ENCODE measurements around the gene SLC25A34. TPM values are rescaled to one million over a fixed set of nuclear protein-coding genes. Genes with fewer than 3 reads are reported as not detected.

The SLC25A34 gene
- total and polyA plus RNA-seq, 2 of the 13 experiments (the other 11 are each of a cell fraction or from before 2014, with no cell fraction given), result 0.13 to 0.18 TPM

DNA sequence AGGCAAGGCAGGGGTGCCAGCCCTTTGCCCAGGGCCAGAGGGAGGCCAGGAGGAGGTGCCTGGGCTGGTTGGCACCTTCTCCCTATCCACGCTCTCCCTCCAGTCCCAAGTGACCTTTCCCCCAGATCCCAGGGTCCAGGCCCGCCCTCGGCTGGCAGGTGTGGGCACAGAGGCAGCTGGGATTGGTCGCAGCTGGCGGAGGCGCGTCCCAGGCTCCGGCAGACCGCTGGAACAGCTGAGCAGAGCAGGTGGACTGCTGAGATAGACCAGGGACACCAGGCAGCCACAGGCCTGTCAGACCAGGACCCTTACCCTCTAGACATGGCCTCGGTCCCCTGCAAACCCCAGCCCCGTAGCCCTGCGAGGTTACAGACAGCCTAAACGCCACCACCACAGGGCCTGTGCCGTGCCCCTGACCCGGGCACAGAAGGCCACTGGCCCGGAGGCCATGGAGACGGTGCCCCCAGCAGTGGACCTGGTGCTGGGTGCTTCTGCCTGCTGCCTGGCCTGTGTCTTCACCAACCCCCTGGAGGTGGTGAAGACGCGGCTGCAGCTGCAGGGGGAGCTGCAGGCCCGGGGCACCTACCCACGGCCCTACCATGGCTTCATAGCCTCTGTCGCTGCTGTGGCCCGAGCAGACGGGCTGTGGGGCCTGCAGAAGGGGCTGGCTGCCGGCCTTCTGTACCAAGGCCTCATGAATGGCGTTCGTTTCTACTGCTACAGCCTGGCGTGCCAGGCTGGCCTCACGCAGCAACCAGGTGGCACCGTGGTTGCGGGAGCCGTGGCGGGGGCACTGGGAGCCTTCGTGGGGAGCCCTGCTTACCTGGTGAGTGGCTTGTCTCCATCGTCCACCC is at the start of gene SLC25A34 (continued):
- peak; percentile 44; the same call in 1 of the 2 replicates for TF ChIP-seq KDM2A (CRISPR knock-in tag; IDR thresholded peaks at IDR 0.05; ENCODE audit: borderline replicate concordance, low read depth)
- no peak for TF ChIP-seq CHD4 (IDR thresholded peaks at IDR 0.05; ENCODE audit: borderline replicate concordance, low read length)
- TF ChIP-seq, protein P1, sequence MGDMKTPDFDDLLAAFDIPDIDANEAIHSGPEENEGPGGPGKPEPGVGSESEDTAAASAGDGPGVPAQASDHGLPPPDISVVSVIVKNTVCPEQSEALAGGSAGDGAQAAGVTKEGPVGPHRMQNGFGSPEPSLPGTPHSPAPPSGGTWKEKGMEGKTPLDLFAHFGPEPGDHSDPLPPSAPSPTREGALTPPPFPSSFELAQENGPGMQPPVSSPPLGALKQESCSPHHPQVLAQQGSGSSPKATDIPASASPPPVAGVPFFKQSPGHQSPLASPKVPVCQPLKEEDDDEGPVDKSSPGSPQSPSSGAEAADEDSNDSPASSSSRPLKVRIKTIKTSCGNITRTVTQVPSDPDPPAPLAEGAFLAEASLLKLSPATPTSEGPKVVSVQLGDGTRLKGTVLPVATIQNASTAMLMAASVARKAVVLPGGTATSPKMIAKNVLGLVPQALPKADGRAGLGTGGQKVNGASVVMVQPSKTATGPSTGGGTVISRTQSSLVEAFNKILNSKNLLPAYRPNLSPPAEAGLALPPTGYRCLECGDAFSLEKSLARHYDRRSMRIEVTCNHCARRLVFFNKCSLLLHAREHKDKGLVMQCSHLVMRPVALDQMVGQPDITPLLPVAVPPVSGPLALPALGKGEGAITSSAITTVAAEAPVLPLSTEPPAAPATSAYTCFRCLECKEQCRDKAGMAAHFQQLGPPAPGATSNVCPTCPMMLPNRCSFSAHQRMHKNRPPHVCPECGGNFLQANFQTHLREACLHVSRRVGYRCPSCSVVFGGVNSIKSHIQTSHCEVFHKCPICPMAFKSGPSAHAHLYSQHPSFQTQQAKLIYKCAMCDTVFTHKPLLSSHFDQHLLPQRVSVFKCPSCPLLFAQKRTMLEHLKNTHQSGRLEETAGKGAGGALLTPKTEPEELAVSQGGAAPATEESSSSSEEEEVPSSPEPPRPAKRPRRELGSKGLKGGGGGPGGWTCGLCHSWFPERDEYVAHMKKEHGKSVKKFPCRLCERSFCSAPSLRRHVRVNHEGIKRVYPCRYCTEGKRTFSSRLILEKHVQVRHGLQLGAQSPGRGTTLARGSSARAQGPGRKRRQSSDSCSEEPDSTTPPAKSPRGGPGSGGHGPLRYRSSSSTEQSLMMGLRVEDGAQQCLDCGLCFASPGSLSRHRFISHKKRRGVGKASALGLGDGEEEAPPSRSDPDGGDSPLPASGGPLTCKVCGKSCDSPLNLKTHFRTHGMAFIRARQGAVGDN (CRISPR knock-in tag; IDR thresholded peaks at IDR 0.05), result peak; percentile 59
- TF ChIP-seq ZNF550 (CRISPR knock-in tag; IDR thresholded peaks at IDR 0.05; ENCODE audit: borderline replicate concordance), result no peak
- no peak for TF ChIP-seq ARNTL (CRISPR knock-in tag; IDR thresholded peaks at IDR 0.05)
- no peak for TF ChIP-seq TCF12 (IDR thresholded peaks at IDR 0.05)
- TF ChIP-seq TCF12 (CRISPR knock-in tag; IDR thresholded peaks at IDR 0.05), result no peak
- TF ChIP-seq SIN3A (IDR thresholded peaks at IDR 0.05; ENCODE audit: borderline replicate concordance, low read depth, low read length), result no peak
- TF ChIP-seq RBM22 (optimal IDR thresholded peaks at IDR 0.05; ENCODE audit: low read length), result no peak
- TF ChIP-seq NFYB (CRISPR knock-in tag; IDR thresholded peaks at IDR 0.05), result peak; percentile 32; the same call in 1 of the 2 replicates
- TF ChIP-seq, protein P2, sequence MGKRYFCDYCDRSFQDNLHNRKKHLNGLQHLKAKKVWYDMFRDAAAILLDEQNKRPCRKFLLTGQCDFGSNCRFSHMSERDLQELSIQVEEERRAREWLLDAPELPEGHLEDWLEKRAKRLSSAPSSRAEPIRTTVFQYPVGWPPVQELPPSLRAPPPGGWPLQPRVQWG (CRISPR knock-in tag; IDR thresholded peaks at IDR 0.05; ENCODE audit: borderline replicate concordance, low read depth), result no peak
- TF ChIP-seq SIN3B (IDR thresholded peaks at IDR 0.05; ENCODE audit: low read length), result no peak
- TF ChIP-seq AHR (CRISPR knock-in tag; IDR thresholded peaks at IDR 0.05), result no peak
- TF ChIP-seq, protein P3, sequence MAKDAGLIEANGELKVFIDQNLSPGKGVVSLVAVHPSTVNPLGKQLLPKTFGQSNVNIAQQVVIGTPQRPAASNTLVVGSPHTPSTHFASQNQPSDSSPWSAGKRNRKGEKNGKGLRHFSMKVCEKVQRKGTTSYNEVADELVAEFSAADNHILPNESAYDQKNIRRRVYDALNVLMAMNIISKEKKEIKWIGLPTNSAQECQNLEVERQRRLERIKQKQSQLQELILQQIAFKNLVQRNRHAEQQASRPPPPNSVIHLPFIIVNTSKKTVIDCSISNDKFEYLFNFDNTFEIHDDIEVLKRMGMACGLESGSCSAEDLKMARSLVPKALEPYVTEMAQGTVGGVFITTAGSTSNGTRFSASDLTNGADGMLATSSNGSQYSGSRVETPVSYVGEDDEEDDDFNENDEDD (CRISPR knock-in tag; IDR thresholded peaks at IDR 0.05; ENCODE audit: borderline replicate concordance), result 0 out of 2 replicates have a peak, but pooled peaks have one; percentile 23
- TF ChIP-seq, protein P4, sequence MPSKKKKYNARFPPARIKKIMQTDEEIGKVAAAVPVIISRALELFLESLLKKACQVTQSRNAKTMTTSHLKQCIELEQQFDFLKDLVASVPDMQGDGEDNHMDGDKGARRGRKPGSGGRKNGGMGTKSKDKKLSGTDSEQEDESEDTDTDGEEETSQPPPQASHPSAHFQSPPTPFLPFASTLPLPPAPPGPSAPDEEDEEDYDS (CRISPR knock-in tag; IDR thresholded peaks at IDR 0.05), result 0 out of 2 replicates have a peak, but pooled peaks have one; percentile 12
- TF ChIP-seq TCF7L2 (IDR thresholded peaks at IDR 0.05; ENCODE audit: low read depth, low read length), result no peak
- no peak for TF ChIP-seq ZNF225 (CRISPR knock-in tag; IDR thresholded peaks at IDR 0.05)
- no peak for TF ChIP-seq FOSL2 (CRISPR knock-in tag; IDR thresholded peaks at IDR 0.05)
- no peak for TF ChIP-seq ZNF709 (CRISPR knock-in tag; IDR thresholded peaks at IDR 0.05)
- TF ChIP-seq HNRNPK (IDR thresholded peaks at IDR 0.05; ENCODE audit: low read depth, low read length, poor library complexity, severe bottlenecking), result peak; percentile 77
- TF ChIP-seq ZNF33A (CRISPR knock-in tag; IDR thresholded peaks at IDR 0.05; ENCODE audit: borderline replicate concordance), result no peak
- peak; percentile 53; the same call in 1 of the 2 replicates for TF ChIP-seq ZFX (CRISPR knock-in tag; IDR thresholded peaks at IDR 0.05; ENCODE audit: low read depth)
